Endothelial cell of umbilical vein (primary cell): ENCODE results near the gene BZW1. TPM values are rescaled to one million over a fixed set of nuclear protein-coding genes. Genes with fewer than 3 reads are reported as not detected.

Source experiments
- BruUV-seq: library from RNA; stranded (reverse); fragments of 400-500 nt; replicated peaks from 2 replicates; lab custom pipeline; 2021; lab: Mats Ljungman, UMichigan
- CTCF ChIA-PET: fragments of 300-600, 350-600 bp; sonication (Branson Sonifier 250); formaldehyde crosslinking; loops from one replicate; lab custom pipeline; 2021; ENCODE audit warnings: antibody characterized with exemption, inconsistent platforms; lab: Charles Lee
- POLR2A ChIA-PET: fragments of 300-600, 350-600 bp; sonication (Branson Sonifier 250); formaldehyde crosslinking; loops from one replicate; lab custom pipeline; 2021; ENCODE audit warnings: antibody characterized with exemption, inconsistent platforms; lab: Charles Lee
- DNase-seq: peaks from one replicate; pipeline ENCODE4 v3.0.0-alpha.2; 2011; ENCODE audit warnings: low read depth, low spot score
- FAIRE-seq: peaks from 2 replicates; lab custom pipeline; 2011; peaks lifted over from hg19 to GRCh38; lab: Jason Lieb, UNC
- H2AFZ ChIP-seq: 2 replicates; pipeline ENCODE4 v1.6.0; 2012; ENCODE audit warnings: low read depth, low read length, control low read depth, inconsistent platforms
- H3K27ac ChIP-seq: 2 replicates; pipeline ENCODE4 v1.5.1; 2011; ENCODE audit warnings: low read depth, mild to moderate bottlenecking, control low read depth, low read length, moderate library complexity; ENCODE audit not compliant: insufficient read depth
- H3K27me3 ChIP-seq, 2 experiments: 2 replicates each; pipeline versions ENCODE4 v1.6.0 to v1.6.1; 2011; ENCODE audit warnings: low read length in 2 of 2, mixed read lengths in 1 of 2; ENCODE audit not compliant: control insufficient read depth in 2 of 2, insufficient read depth in 2 of 2
- H3K36me3 ChIP-seq, 2 experiments: 2 replicates in 1 of 2; 3 replicates in 1 of 2; pipeline ENCODE4 v1.5.1; 2011; ENCODE audit warnings: low read length in 2 of 2, mild to moderate bottlenecking in 1 of 2, moderate library complexity in 1 of 2; ENCODE audit not compliant: control insufficient read depth in 2 of 2, insufficient read depth in 2 of 2; ENCODE audit errors: extremely low read depth in 1 of 2
- H3K4me1 ChIP-seq: 3 replicates; pipeline ENCODE4 v1.5.1; 2011; ENCODE audit warnings: mild to moderate bottlenecking, low read length; ENCODE audit not compliant: control insufficient read depth, insufficient read depth; ENCODE audit errors: extremely low read depth
- H3K4me2 ChIP-seq: 2 replicates; pipeline ENCODE4 v1.6.1; 2011; ENCODE audit warnings: low read length, control low read depth, mixed read lengths; ENCODE audit not compliant: insufficient read depth
- H3K4me3 ChIP-seq, 3 experiments: fragments of 200-600 bp in 1 of 3; sonication (generic), shearing (Covaris generic) in 1 of 3; replicated peaks in 1 of 3; 2 replicates each; pipeline ENCODE4 v1.5.1; 2011 to 2016; ENCODE audit warnings: control low read depth in 3 of 3, low read length in 3 of 3, mild to moderate bottlenecking in 2 of 3, inconsistent platforms in 1 of 3, low read depth in 1 of 3, moderate library complexity in 1 of 3; ENCODE audit not compliant: insufficient read depth in 1 of 3
- H3K79me2 ChIP-seq: 2 replicates; pipeline ENCODE4 v1.6.0; 2012; ENCODE audit warnings: low read length, inconsistent platforms; ENCODE audit not compliant: control insufficient read depth, insufficient read depth
- H3K9ac ChIP-seq: replicated peaks from 2 replicates; pipeline ENCODE3; 2011; ENCODE audit warnings: low read length, control low read depth; ENCODE audit not compliant: insufficient read depth; ENCODE audit errors: extremely low read depth
- H3K9me1 ChIP-seq: replicated peaks from 3 replicates; pipeline ENCODE4 v1.6.0; 2011; ENCODE audit warnings: mild to moderate bottlenecking, low read length; ENCODE audit not compliant: control insufficient read depth, insufficient read depth; ENCODE audit errors: extremely low read depth
- H3K9me3 ChIP-seq: replicated peaks from 2 replicates; pipeline ENCODE4 v1.5.1; 2012; ENCODE audit warnings: low read length, inconsistent platforms; ENCODE audit not compliant: control insufficient read depth, insufficient read depth
- H4K20me1 ChIP-seq: replicated peaks from 2 replicates; pipeline ENCODE3; 2011; ENCODE audit warnings: mild to moderate bottlenecking, low read length; ENCODE audit not compliant: control insufficient read depth, insufficient read depth; ENCODE audit errors: extremely low read depth
- MYC ChIP-seq: IDR thresholded peaks from one replicate; pipeline ENCODE4 v1.6.1; 2011; ENCODE audit warnings: mild to moderate bottlenecking, low read depth, low read length
- POLR2AphosphoS5 ChIP-seq: IDR thresholded peaks from 2 replicates; pipeline ENCODE4 v1.6.1; 2012; ENCODE audit warnings: low read depth, mild to moderate bottlenecking, control low read depth, low read length, moderate library complexity; ENCODE audit not compliant: insufficient read depth
- dilution Hi-C: fragments of 300-500 bp; cut with MboI; formaldehyde crosslinking; loops from one replicate; pipeline ENCODE4 v1.15.0; 2019; ENCODE audit warnings: low sequenced_read_pairs; ENCODE audit not compliant: extremely low pct_ligation_motif_present
- intact Hi-C: fragments of 100-400 bp; cut with micrococcal nuclease; formaldehyde crosslinking; loops from one replicate; pipeline ENCODE4 v1.10.0; 2022
- polyA plus RNA-seq, 4 experiments: library from polyadenylated mRNA; depleted of rRNA in 3 of 4; stranded (reverse) in 3 of 4; unstranded in 1 of 4; fragments of >200 nt; gene quantifications; 2 replicates each; pipeline versions ENCODE4 v1.2.1 to v1.2.3, GENCODE V29; 2011 to 2012; ENCODE audit warnings: missing spikeins in 1 of 4
- total RNA-seq: library from RNA; stranded (reverse); gene quantifications from 2 replicates; pipeline ENCODE4 v1.2.3, GENCODE V29; 2021
- TF ChIP-seq, protein P1 (sequence below): IDR thresholded peaks from 2 replicates; pipeline ENCODE4 v1.6.1; 2011; ENCODE audit not compliant: insufficient read depth, insufficient read length

Gene BZW1
- total and polyA plus RNA-seq, 2 donors (not counting 3 experiments of a cell fraction or from before 2014, with no cell fraction given), result 174 to 353 TPM

DNA sequence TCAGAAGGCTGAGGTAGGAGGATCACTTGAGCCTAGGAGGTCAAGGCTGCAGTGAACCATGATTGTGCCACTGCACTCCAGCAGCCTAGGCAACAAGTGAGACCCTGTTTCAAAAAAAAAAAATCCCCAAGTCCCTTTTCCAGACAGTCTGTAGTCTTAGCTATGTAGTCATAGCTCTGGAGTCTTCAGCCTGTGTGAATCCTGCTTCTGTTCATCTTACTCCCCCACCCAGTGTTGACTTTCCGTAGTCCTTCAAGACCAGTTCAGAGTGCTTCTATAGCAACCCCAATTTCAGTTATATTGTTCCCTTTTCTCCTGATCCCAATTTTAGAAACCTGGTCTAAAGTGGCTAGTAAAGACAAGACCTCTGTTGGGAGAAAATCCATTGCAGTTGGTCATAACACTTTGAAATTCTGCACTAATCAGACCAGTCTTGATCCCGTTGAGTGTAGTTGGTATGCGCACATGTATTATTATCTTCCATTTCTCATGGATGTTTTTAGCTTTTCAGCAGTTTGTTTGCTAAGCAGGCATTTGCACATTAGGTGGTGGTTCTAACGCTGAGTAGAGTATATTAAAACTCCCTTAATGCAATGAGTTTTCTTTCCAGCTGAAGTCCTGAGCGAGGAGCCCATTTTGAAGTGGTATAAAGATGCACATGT, 9.0 kb downstream of the BZW1 start:
- CTCF ChIA-PET, result interaction anchor here (1.2 kb wide), 1 partner anchor 108 kb away, joined by 6 read pairs; no protein-coding TSS in a partner anchor
- H3K36me3 ChIP-seq, result peaks cover 30 to 39% of the 10 kb centered on the region in 2 experiments
- no peaks in the 10 kb centered on the region for H3K9me1 ChIP-seq
- FAIRE-seq (no peak), DNase-seq (no peak)
- no TSS peak for BruUV-seq
- peaks cover 17% of the 10 kb centered on the region for H3K79me2 ChIP-seq
- no peak overlapping the region for H3K27ac ChIP-seq
- H3K9ac ChIP-seq, result no peak overlapping the region
- peaks cover 7% of the 10 kb centered on the region for H4K20me1 ChIP-seq
- H3K27me3 ChIP-seq, result no peaks in the 10 kb centered on the region
- intact Hi-C loops, result no loop called here
- dilution Hi-C loops, result no loop called here
- H3K9me3 ChIP-seq, result no peaks in the 10 kb centered on the region
- H2AFZ ChIP-seq, result no peak overlapping the region
- H3K4me2 ChIP-seq, result no peak overlapping the region
- no peak for TF ChIP-seq POLR2AphosphoS5
- POLR2A ChIA-PET, result interaction anchor here (0.7 to 1.1 kb wide), 3 partner anchors 8 to 121 kb away, joined by 3 to 5 read pairs (median 3); no protein-coding TSS in a partner anchor
- H3K4me1 ChIP-seq, result no peaks in the 10 kb centered on the region
- no peak overlapping the region for H3K4me3 ChIP-seq

DNA sequence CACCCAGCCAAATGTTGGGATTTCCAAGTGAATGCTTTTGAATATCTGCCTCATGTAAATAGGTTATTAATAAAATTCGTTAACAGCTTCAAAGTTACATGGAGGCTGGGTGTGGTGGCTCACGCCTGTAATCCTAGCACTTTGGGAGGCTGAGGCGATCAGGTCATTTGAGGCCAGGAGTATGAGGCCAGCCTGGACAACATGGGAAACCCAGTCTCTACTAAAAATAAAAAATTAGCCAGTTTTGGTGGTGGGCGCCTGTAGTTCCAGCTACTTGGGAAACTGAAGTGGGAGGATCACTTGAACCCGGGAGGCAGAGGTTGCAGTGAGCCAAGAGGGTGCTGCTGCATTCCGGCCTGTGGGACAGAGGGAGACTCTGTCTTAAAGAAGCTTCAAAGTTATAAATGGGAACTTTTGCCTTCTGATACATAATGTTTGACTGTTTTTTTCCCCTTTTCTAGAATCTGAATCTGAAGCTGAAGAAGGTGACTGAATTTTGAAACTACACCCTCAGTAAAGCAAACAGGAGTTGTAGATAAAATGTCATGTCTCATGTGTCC, 10.1 kb downstream of the BZW1 start:
- FAIRE-seq (no peak), DNase-seq (no peak)
- H3K9me3 ChIP-seq, result no peaks in the 10 kb centered on the region
- intact Hi-C loops (no loop called here), dilution Hi-C loops (no loop called here)
- ChIA-PET POLR2A (no interaction called here), CTCF (interaction anchor here (1.2 kb wide), 1 partner anchor 109 kb away, joined by 6 read pairs; no protein-coding TSS in a partner anchor)
- H4K20me1 ChIP-seq, result peaks cover 4% of the 10 kb centered on the region
- no peaks in the 10 kb centered on the region for H3K9me1 ChIP-seq
- H3K4me1 ChIP-seq, result no peaks in the 10 kb centered on the region
- BruUV-seq, result no TSS peak
- H2AFZ ChIP-seq, result no peak overlapping the region
- H3K36me3 ChIP-seq, result peaks cover 26 to 29% of the 10 kb centered on the region in 2 experiments
- peaks cover 7% of the 10 kb centered on the region for H3K79me2 ChIP-seq
- no peak overlapping the region for H3K4me2 ChIP-seq
- TF ChIP-seq, protein P1, sequence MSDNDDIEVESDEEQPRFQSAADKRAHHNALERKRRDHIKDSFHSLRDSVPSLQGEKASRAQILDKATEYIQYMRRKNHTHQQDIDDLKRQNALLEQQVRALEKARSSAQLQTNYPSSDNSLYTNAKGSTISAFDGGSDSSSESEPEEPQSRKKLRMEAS, result no peak
- TF ChIP-seq POLR2AphosphoS5 (no peak), MYC (no peak)
- no peak overlapping the region for H3K27ac ChIP-seq
- no peaks in the 10 kb centered on the region for H3K27me3 ChIP-seq
- H3K9ac ChIP-seq, result no peak overlapping the region
- no peak overlapping the region for H3K4me3 ChIP-seq
